SU-DHL-6 (cell line): ENCODE measurements around the gene CLCNKA.

Experiments
- EZH2phosphoT487 ChIP-seq: fragments of 200-600 bp; sonication (generic), shearing (Covaris generic); conservative IDR thresholded peaks from 2 replicates; pipeline ENCODE4 v1.6.1; 2018; ENCODE audit warnings: mild to moderate bottlenecking, antibody characterized with exemption, low read length, moderate library complexity, mixed read lengths
- TF ChIP-seq, protein P1 (sequence below): fragments of 200-600 bp; sonication (generic); IDR thresholded peaks from one replicate; pipeline ENCODE4 v1.5.1; 2017; ENCODE audit warnings: antibody characterized with exemption, mild to moderate bottlenecking, low read length, moderate library complexity; ENCODE audit not compliant: insufficient read depth, poor library complexity, severe bottlenecking

DNA sequence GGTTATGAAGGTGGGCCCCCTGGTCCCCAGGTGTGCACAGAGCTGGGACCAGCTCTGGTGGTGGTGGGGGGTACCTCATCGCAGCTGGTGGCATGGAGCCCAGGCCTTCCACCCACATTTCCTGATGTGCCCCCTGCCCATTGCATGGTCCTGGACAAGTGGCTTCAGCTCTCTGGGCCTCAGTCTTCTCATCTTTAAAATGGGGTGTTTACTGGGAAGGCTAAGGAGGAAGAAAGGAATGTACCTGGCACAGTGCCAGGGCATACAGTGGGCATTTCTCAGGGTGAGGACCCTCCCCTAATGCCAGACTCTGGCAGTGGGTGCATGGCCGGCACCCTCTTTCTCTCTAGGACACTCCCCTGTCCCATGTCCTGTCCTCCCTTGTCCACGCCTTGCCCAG is 29.2 kb downstream of the CLCNKA start:
- TF ChIP-seq, protein P1, sequence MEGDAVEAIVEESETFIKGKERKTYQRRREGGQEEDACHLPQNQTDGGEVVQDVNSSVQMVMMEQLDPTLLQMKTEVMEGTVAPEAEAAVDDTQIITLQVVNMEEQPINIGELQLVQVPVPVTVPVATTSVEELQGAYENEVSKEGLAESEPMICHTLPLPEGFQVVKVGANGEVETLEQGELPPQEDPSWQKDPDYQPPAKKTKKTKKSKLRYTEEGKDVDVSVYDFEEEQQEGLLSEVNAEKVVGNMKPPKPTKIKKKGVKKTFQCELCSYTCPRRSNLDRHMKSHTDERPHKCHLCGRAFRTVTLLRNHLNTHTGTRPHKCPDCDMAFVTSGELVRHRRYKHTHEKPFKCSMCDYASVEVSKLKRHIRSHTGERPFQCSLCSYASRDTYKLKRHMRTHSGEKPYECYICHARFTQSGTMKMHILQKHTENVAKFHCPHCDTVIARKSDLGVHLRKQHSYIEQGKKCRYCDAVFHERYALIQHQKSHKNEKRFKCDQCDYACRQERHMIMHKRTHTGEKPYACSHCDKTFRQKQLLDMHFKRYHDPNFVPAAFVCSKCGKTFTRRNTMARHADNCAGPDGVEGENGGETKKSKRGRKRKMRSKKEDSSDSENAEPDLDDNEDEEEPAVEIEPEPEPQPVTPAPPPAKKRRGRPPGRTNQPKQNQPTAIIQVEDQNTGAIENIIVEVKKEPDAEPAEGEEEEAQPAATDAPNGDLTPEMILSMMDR: no peak
- TF ChIP-seq EZH2phosphoT487: no peak
